ES-I3 (cell line): ENCODE measurements around the gene MYOZ1.

ENCODE experiments used
- H3K36me3 ChIP-seq: 2 replicates; pipeline ENCODE4 v1.6.1; 2013; ENCODE audit warnings: mild to moderate bottlenecking, low read length, control low read depth, moderate library complexity; ENCODE audit not compliant: insufficient read depth
- H3K4me1 ChIP-seq: 2 replicates; pipeline ENCODE4 v1.6.1; 2013; ENCODE audit warnings: mild to moderate bottlenecking, control low read depth, low read length; ENCODE audit not compliant: insufficient read depth
- H3K9ac ChIP-seq: 2 replicates; pipeline ENCODE4 v1.6.1; 2013; ENCODE audit warnings: low read depth, mild to moderate bottlenecking, low read length, moderate library complexity
- H3K9me3 ChIP-seq: 2 replicates; pipeline ENCODE4 v1.6.1; 2013; ENCODE audit warnings: mild to moderate bottlenecking, low read length, moderate library complexity; ENCODE audit not compliant: control insufficient read depth, insufficient read depth

The MYOZ1 gene

DNA sequence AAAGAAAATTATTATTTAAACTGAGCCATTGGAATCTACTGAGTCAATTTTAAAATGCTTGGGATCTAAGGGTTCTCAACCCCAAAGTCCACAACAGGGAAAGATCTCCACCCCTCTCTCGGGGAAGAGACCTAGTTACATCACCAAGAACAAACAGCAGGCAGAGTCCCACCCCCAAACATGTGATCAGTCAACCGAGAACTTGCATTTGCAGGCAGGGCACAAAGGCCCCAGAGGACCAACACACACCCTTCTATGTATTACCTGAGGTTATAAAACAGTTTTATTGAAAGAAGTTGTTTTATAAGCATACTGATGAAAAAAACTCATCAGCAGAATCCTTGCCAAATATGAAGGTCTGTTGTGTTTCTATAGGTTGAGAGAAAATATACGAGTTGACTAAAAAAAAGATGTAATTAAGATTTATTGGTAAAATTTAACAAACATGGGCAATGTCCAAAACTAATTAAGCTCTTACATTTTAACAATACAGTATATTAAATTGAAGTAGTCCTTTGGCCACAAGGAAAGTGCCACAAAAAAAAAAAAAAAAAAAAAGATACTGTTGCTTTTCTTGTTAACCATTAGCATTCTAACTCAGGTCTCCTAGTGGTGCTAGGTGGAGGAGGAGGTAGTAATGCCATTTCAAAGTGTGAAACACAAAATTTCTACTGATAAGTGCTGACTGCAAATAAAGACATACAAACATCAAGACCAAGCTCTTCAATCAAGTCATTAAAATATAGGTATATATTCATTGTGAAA is 49.2 kb downstream of the MYOZ1 start:
- H3K4me1 ChIP-seq: peaks cover 23% of the 10 kb centered on the region
- H3K9ac ChIP-seq: peak overlapping the region; percentile 43
- no peaks in the 10 kb centered on the region for H3K36me3 ChIP-seq
- no peaks in the 10 kb centered on the region for H3K9me3 ChIP-seq

DNA sequence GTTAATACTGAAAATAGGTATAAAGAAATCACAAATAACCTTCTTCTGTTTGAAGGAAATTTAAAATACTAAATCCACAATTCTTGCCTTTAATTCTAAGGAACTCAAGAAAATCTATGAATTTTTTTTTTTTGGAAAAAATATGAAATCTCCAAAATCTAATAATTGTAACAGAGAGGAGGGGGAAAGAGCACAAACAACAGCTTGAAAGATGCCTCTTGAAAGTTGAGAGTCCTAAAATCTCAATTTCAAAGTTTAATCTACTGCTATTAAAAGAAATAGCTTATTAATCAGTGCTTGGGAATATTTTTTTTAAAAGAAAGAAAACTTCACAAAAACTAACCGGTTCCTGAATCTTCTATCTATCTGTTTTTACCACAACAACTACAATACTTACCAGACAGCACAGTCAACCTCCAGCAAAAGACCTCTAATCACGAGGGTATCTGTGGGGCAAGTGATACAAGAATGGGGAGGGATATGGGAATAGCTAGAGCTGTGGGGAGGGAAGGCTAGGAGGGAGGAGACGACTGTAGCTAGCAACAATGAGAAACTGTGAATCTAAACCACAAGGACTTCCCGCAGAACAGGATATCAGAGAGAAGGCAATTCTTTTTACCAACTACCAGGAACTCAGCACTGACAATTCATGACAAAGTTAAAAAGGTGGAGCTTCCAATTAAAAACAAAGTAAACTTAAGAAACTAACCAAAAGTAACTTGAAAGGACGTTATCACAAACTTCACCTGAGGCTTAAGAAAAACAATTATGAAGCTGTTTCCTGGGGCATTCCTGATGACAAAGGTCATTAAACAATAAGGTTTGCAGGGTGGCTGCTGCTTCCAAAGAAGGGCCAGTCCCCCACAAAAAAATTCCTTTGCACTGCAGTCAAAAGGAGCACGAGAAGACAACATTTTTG is 50.1 kb downstream of the MYOZ1 start, which contains the start of gene USP54:
Gene USP54, minus strand, starts transcription at position 462 of the 919 bp plus-strand sequence. CDS start 15,684 bp downstream, outside the sequence.
- Histone ChIP-seq H3K9ac (peak within 1 kb of the TSS; percentile 43), H3K9me3 (no peaks in the 10 kb centered on the region), H3K36me3 (no peaks in the 10 kb centered on the region), H3K4me1 (peaks cover 23% of the 10 kb centered on the region)

DNA sequence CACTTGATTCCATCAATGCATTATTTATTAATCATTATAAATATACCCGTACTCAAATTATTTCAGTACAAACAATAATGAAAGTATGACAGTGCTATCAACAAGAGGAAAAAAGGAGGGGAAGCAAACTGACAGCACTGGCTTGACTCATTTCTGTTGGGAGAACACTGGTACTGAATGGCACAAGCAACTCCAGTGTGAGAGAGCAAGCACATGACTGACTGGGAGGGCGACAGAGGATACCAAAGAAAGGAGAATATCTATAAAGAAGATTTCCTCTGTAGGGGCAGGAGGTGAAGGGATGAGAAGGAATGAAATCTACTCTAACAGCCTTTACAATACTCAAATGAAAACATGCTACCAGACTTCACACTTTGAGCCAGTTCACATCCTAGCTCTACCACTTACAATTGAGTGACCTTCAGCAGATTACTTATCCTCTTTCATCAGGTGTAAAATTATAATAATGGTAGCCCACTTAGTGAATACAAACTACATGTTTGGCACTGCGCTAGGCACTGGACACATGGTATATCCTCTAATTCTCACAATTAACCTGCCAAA is 51.6 kb downstream of the MYOZ1 start:
- no peak overlapping the region for H3K9ac ChIP-seq
- H3K9me3 ChIP-seq: no peaks in the 10 kb centered on the region; the same call in 1 of the 2 replicates
- no peaks in the 10 kb centered on the region for H3K36me3 ChIP-seq
- peaks cover 23% of the 10 kb centered on the region for H3K4me1 ChIP-seq

DNA sequence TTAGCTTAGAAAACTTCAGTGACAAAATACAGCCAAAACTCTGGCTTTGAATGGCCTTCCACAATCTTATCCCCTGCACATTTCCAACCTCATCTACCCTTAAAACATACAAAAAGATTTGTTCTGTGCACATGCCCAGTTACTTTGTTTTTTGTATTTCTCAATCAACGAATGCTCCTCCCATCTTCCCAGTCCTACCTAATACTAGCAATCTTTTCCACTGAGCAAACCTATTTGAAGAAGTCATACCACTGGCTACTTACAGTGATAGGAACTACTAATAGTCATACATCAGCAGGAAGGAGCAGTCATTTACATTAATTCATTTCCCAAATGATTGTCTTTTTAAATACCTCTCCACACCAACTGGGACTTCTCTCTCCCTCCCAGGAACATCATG is 52.6 kb downstream of the MYOZ1 start:
- Histone ChIP-seq H3K36me3 (no peaks in the 10 kb centered on the region), H3K4me1 (peaks cover 16% of the 10 kb centered on the region)

DNA sequence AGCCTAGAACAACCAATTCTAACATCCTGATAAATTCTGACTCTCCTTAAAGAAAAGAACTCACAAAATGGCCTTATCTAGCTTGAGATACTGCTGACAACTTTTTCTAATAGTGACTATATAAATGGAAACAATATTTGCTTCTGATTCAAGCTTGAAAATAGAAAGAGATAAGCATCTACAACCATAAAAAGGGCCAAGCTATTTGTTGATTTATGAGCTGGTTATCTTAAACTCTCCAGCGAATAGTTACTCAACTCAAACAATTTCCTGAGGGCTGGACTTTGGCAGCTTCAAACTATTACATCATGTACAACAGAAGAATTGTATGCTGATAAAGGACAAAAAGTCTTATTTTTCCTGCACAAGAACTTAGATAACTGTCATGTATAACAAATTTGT is 54.7 kb downstream of the MYOZ1 start:
- Histone ChIP-seq H3K36me3 (no peaks in the 10 kb centered on the region), H3K9ac (no peak overlapping the region), H3K9me3 (no peaks in the 10 kb centered on the region; the same call in 1 of the 2 replicates), H3K4me1 (peaks cover 7% of the 10 kb centered on the region; the same call in 1 of the 2 replicates)

More for the DNA sequence above, 52.6 kb downstream of the MYOZ1 start:
- Histone ChIP-seq H3K9ac (no peak overlapping the region), H3K9me3 (no peaks in the 10 kb centered on the region; the same call in 1 of the 2 replicates)

GRCh38 chr10:73585327-73585726 is 55.9 kb downstream of the MYOZ1 start:
- Histone ChIP-seq H3K36me3 (no peaks in the 10 kb centered on the region), H3K4me1 (peaks cover 7% of the 10 kb centered on the region; the same call in 1 of the 2 replicates), H3K9me3 (no peaks in the 10 kb centered on the region; the same call in 1 of the 2 replicates), H3K9ac (no peak overlapping the region)

- H3K36me3 ChIP-seq: no peaks in the 10 kb centered on the region
- H3K9me3 ChIP-seq: peaks cover 2% of the 10 kb centered on the region; the same call in 1 of the 2 replicates
- no peak overlapping the region for H3K9ac ChIP-seq
- peaks cover 6% of the 10 kb centered on the region; the same call in 1 of the 2 replicates for H3K4me1 ChIP-seq
Observed at GRCh38 chr10:73584737-73585136, 56.5 kb downstream of the MYOZ1 start.

DNA sequence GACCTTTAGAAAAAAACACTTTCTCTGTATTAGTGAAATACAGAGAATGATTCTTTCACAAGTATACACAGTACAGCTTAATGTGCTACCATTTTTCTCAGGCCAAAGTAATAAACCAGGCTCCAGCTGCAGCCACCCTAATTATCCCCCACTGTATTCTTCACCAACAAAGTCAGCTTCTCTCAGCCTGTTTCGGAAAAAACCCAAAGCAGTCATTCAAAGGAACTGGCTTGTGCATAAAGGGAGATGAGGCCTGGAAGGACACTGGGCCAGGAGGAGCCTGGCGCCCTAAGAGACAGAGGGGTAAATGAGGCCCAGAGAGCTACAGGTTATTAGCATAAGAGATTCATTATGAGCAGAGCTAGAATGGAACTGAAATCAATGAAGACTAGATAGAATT is 59.4 kb downstream of the MYOZ1 start:
- peaks cover 2% of the 10 kb centered on the region; the same call in 1 of the 2 replicates for H3K9me3 ChIP-seq
- H3K9ac ChIP-seq: no peak overlapping the region
- H3K36me3 ChIP-seq: no peaks in the 10 kb centered on the region
- no peaks in the 10 kb centered on the region for H3K4me1 ChIP-seq
